SK-N-MC (cell line): ENCODE results near the gene ATP9B.

ENCODE experiments used
- EZH2 ChIP-seq: fragments of 200-600 bp; sonication (generic); IDR thresholded peaks from one replicate; pipeline ENCODE4 v1.6.1; 2017; ENCODE audit warnings: antibody characterized with exemption
- FOXP2 ChIP-seq: optimal IDR thresholded peaks from 2 replicates; pipeline ENCODE3; 2011; ENCODE audit warnings: mild to moderate bottlenecking, moderate library complexity; ENCODE audit not compliant: insufficient read depth; ENCODE audit errors: extremely low read length, control extremely low read depth
- POLR2AphosphoS5 ChIP-seq: IDR thresholded peaks from 2 replicates; pipeline ENCODE4 v1.6.1; 2012; ENCODE audit warnings: mild to moderate bottlenecking, low read depth, low read length, borderline replicate concordance

GRCh38 chr18:79366177-79367094 is 297.2 kb downstream of the ATP9B start:
- TF ChIP-seq EZH2, result no peak
- no peak for TF ChIP-seq POLR2AphosphoS5
- TF ChIP-seq FOXP2, result peak; percentile 70
